SU-DHL-6 (cell line): ENCODE data around the gene CDC20.

Experiments
- H2AFZ ChIP-seq: fragments of 200-600 bp; sonication (generic); 2 replicates; pipeline ENCODE4 v1.6.1; 2014; ENCODE audit warnings: low read depth, mild to moderate bottlenecking, moderate library complexity, mixed read lengths, antibody characterized with exemption, low read length; ENCODE audit not compliant: severe bottlenecking
- H3F3A ChIP-seq: fragments of 200-600 bp; shearing (Covaris generic); 2 replicates; pipeline ENCODE4 v1.6.0; 2016; ENCODE audit warnings: antibody characterized with exemption, mild to moderate bottlenecking; ENCODE audit not compliant: insufficient read depth
- H3K27ac ChIP-seq: fragments of 200-600 bp; sonication (generic); 2 replicates; pipeline ENCODE4 v1.5.1; 2016; ENCODE audit warnings: low read depth, mild to moderate bottlenecking, low read length, moderate library complexity, mixed read lengths
- H3K27me3 ChIP-seq: fragments of 200-600 bp; sonication (generic), shearing (Covaris generic); 2 replicates; pipeline ENCODE4 v1.6.0; 2014; ENCODE audit warnings: mild to moderate bottlenecking, low read length
- H3K36me3 ChIP-seq: fragments of 200-600 bp; sonication (generic); 2 replicates; pipeline ENCODE4 v1.6.1; 2014; ENCODE audit warnings: mild to moderate bottlenecking, low read length, mixed read lengths
- H3K4me2 ChIP-seq: fragments of 300-600, 200-600 bp; shearing (Covaris generic), sonication (generic); 2 replicates; pipeline ENCODE4 v1.6.0; 2014; ENCODE audit warnings: low read length, low read depth, mild to moderate bottlenecking; ENCODE audit not compliant: poor library complexity, severe bottlenecking
- H3K4me3 ChIP-seq: fragments of 200-600 bp; sonication (generic); 2 replicates; pipeline ENCODE4 v1.5.1; 2014; ENCODE audit warnings: antibody characterized with exemption, low read length, mild to moderate bottlenecking, mixed read lengths; ENCODE audit not compliant: insufficient read depth, poor library complexity, severe bottlenecking
- H3K79me2 ChIP-seq: fragments of 200-600 bp; sonication (generic); 2 replicates; pipeline ENCODE4 v1.6.1; 2014; ENCODE audit warnings: mild to moderate bottlenecking, low read length, moderate library complexity; ENCODE audit not compliant: insufficient read depth
- H3K9ac ChIP-seq: fragments of 200-600 bp; sonication (generic); 2 replicates; pipeline ENCODE4 v1.7.0; 2014; ENCODE audit warnings: mild to moderate bottlenecking, low read length
- H3K9me2 ChIP-seq: fragments of 200-600 bp; sonication (generic); replicated peaks from 2 replicates; pipeline ENCODE4 v1.6.1; 2014; ENCODE audit warnings: low read length; ENCODE audit not compliant: insufficient read depth
- H3K9me3 ChIP-seq: fragments of 200-600 bp; sonication (generic); 2 replicates; pipeline ENCODE4 v1.6.1; 2014; ENCODE audit warnings: low read length, mixed read lengths; ENCODE audit not compliant: insufficient read depth
- H4K20me1 ChIP-seq: fragments of 200-600 bp; sonication (generic); 2 replicates; pipeline ENCODE4 v1.6.1; 2014; ENCODE audit warnings: low read depth, mild to moderate bottlenecking, antibody characterized with exemption, low read length, moderate library complexity, mixed read lengths
- CTCF ChIP-seq: fragments of 200-600 bp; sonication (generic); IDR thresholded peaks from one replicate; pipeline ENCODE4 v1.5.1; 2017; ENCODE audit warnings: antibody characterized with exemption, mild to moderate bottlenecking, low read length, moderate library complexity; ENCODE audit not compliant: insufficient read depth, poor library complexity, severe bottlenecking
- EZH2phosphoT487 ChIP-seq: fragments of 200-600 bp; sonication (generic), shearing (Covaris generic); conservative IDR thresholded peaks from 2 replicates; pipeline ENCODE4 v1.6.1; 2018; ENCODE audit warnings: mild to moderate bottlenecking, antibody characterized with exemption, low read length, moderate library complexity, mixed read lengths

CDC20 gene

GRCh38 chr1:43319288-43319687 is 39.5 kb upstream of the CDC20 start:
- H3K4me2 ChIP-seq = no peak overlapping the region
- no peaks in the 10 kb centered on the region for H3K79me2 ChIP-seq
- H3F3A ChIP-seq = no peaks in the 10 kb centered on the region
- H3K9me3 ChIP-seq = no peaks in the 10 kb centered on the region
- H3K27ac ChIP-seq = no peak overlapping the region
- no peaks in the 10 kb centered on the region for H3K27me3 ChIP-seq
- TF ChIP-seq CTCF (no peak), EZH2phosphoT487 (no peak)
- no peak overlapping the region for H3K4me3 ChIP-seq
- H2AFZ ChIP-seq = no peak overlapping the region
- H3K36me3 ChIP-seq = no peaks in the 10 kb centered on the region
- no peaks in the 10 kb centered on the region for H4K20me1 ChIP-seq
- no peaks in the 10 kb centered on the region for H3K9me2 ChIP-seq
- H3K9ac ChIP-seq = no peak overlapping the region

- Histone ChIP-seq H3K27ac (no peak overlapping the region), H3K9ac (no peak overlapping the region), H3K9me3 (no peaks in the 10 kb centered on the region), H4K20me1 (no peaks in the 10 kb centered on the region), H2AFZ (no peak overlapping the region), H3K27me3 (no peaks in the 10 kb centered on the region), H3K79me2 (no peaks in the 10 kb centered on the region), H3K4me2 (no peak overlapping the region), H3K36me3 (no peaks in the 10 kb centered on the region), H3K4me3 (no peak overlapping the region), H3K9me2 (no peaks in the 10 kb centered on the region), H3F3A (no peaks in the 10 kb centered on the region)
- TF ChIP-seq CTCF (no peak), EZH2phosphoT487 (no peak)
Observed at GRCh38 chr1:43319766-43320165, 39.0 kb upstream of the CDC20 start.

- no peaks in the 10 kb centered on the region for H3F3A ChIP-seq
- no peak overlapping the region for H3K27ac ChIP-seq
- H3K9ac ChIP-seq = no peak overlapping the region
- no peak overlapping the region for H3K4me3 ChIP-seq
- no peaks in the 10 kb centered on the region for H3K36me3 ChIP-seq
- TF ChIP-seq EZH2phosphoT487 = no peak
- no peak for TF ChIP-seq CTCF
- no peaks in the 10 kb centered on the region for H4K20me1 ChIP-seq
- no peaks in the 10 kb centered on the region for H3K9me3 ChIP-seq
- no peak overlapping the region for H3K4me2 ChIP-seq
- H3K27me3 ChIP-seq = no peaks in the 10 kb centered on the region
- no peaks in the 10 kb centered on the region for H3K9me2 ChIP-seq
- no peak overlapping the region for H2AFZ ChIP-seq
- H3K79me2 ChIP-seq = no peaks in the 10 kb centered on the region
Observed at GRCh38 chr1:43321331-43321891, 37.4 kb upstream of the CDC20 start.

GRCh38 chr1:43322506-43322905 is 36.3 kb upstream of the CDC20 start:
- Histone ChIP-seq H3K27me3 (no peaks in the 10 kb centered on the region), H3K4me3 (no peak overlapping the region), H3F3A (no peaks in the 10 kb centered on the region), H2AFZ (no peak overlapping the region), H3K27ac (no peak overlapping the region), H3K4me2 (no peak overlapping the region), H3K79me2 (no peaks in the 10 kb centered on the region), H3K9me3 (no peaks in the 10 kb centered on the region), H3K9ac (no peak overlapping the region), H3K36me3 (no peaks in the 10 kb centered on the region), H4K20me1 (no peaks in the 10 kb centered on the region), H3K9me2 (no peaks in the 10 kb centered on the region)
- TF ChIP-seq CTCF (no peak), EZH2phosphoT487 (no peak)
